Endodermal cell (in vitro differentiated cells): Measurements from ENCODE around the gene DNAJC1. TPM values are rescaled to one million over a fixed set of nuclear protein-coding genes. Genes with fewer than 3 reads are reported as not detected.
A peak's percentile ranks its signal among the peaks of the same experiment; 100 is the strongest.

ENCODE experiments used
- DNase-seq: peaks from one replicate; pipeline ENCODE4 v3.0.0-alpha.2; 2017
- H3K27ac ChIP-seq: 2 replicates; pipeline ENCODE4 v1.5.1; 2013; ENCODE audit warnings: mild to moderate bottlenecking, low read depth, low read length, moderate library complexity
- H3K27me3 ChIP-seq: 2 replicates; pipeline ENCODE4 v1.6.1; 2013; ENCODE audit warnings: mild to moderate bottlenecking, low read length, moderate library complexity; ENCODE audit not compliant: insufficient read depth, control insufficient read depth, poor library complexity, severe bottlenecking
- H3K36me3 ChIP-seq: 2 replicates; pipeline ENCODE4 v1.7.0; 2013; ENCODE audit warnings: mild to moderate bottlenecking, low read length, moderate library complexity; ENCODE audit not compliant: control insufficient read depth, insufficient read depth
- H3K4me1 ChIP-seq: one replicate; pipeline ENCODE4 v1.7.0; 2013; ENCODE audit warnings: low read length; ENCODE audit not compliant: control insufficient read depth, insufficient read depth
- H3K4me3 ChIP-seq: 2 replicates; pipeline ENCODE4 v1.5.1; 2013; ENCODE audit warnings: mild to moderate bottlenecking, low read length, moderate library complexity
- H3K9ac ChIP-seq: 2 replicates; pipeline ENCODE4 v1.6.1; 2013; ENCODE audit warnings: mild to moderate bottlenecking, low read length, moderate library complexity; ENCODE audit not compliant: poor library complexity, severe bottlenecking; ENCODE audit errors: extremely low read depth
- H3K9me3 ChIP-seq: 2 replicates; pipeline ENCODE4 v1.6.1; 2013; ENCODE audit warnings: mild to moderate bottlenecking, low read length, moderate library complexity; ENCODE audit not compliant: control insufficient read depth
- H3K27ac Mint-ChIP-seq: 2 replicates; pipeline ENCODE4 v1.8.0; 2020; ENCODE audit warnings: mixed read lengths
- H3K27me3 Mint-ChIP-seq: 2 replicates; pipeline ENCODE4 v1.8.0; 2021; ENCODE audit warnings: mild to moderate bottlenecking, mixed read lengths; ENCODE audit not compliant: insufficient read depth
- H3K36me3 Mint-ChIP-seq: 2 replicates; pipeline ENCODE4 v1.8.0; 2020; ENCODE audit warnings: low read depth, mixed read lengths
- H3K4me1 Mint-ChIP-seq: 2 replicates; pipeline ENCODE4 v1.8.0; 2020; ENCODE audit warnings: mixed read lengths
- H3K4me3 Mint-ChIP-seq: 2 replicates; pipeline ENCODE4 v1.8.0; 2020; ENCODE audit warnings: mild to moderate bottlenecking, moderate library complexity, mixed read lengths
- H3K9me3 Mint-ChIP-seq: 2 replicates; pipeline ENCODE4 v1.8.0; 2020; ENCODE audit warnings: mild to moderate bottlenecking, mixed read lengths
- CTCF ChIP-seq: fragments of 200-600 bp; sonication (generic); conservative IDR thresholded peaks from 2 replicates; pipeline ENCODE4 v1.5.0; 2021; ENCODE audit warnings: antibody characterized with exemption, mild to moderate bottlenecking
- WGBS, 2 experiments: methylation state at CpG; one replicate each; pipeline versions ENCODE4 v1.1.5 to v1.1.7; 2013; ENCODE audit warnings: missing lambda C conversion rate in 2 of 2, mixed read lengths in 1 of 2; ENCODE audit not compliant: insufficient coverage in 1 of 2, insufficient read length in 1 of 2; 5-methylcytosine and 5-hydroxymethylcytosine counted together
- total RNA-seq, 2 donors: library from RNA; stranded (reverse); fragmentation: NEBNext Ultra II Directional in 1 of 2; extraction: Animal tissue kit (Norgen Biotek cat#: 25700) in 1 of 2; gene quantifications; 2 replicates in 1 of 2; 3 replicates in 1 of 2; pipeline ENCODE4 v1.2.1, GENCODE V29; 2021

The DNAJC1 gene
- total RNA-seq, 2 donors from 2014 or later, result 23.5 to 30.4 TPM

- H3K36me3 Mint-ChIP-seq, result peaks cover 70% of the 10 kb centered on the region
- no peak overlapping the region for H3K27ac Mint-ChIP-seq
These were observed 262.5 kb downstream of the DNAJC1 start for GRCh38 chr10:21740989-21741388.

GRCh38 chr10:21737106-21737505 is 266.4 kb downstream of the DNAJC1 start:
- no peak overlapping the region for H3K27ac ChIP-seq
- H3K27ac Mint-ChIP-seq, result no peak overlapping the region
- H3K9ac ChIP-seq, result no peak overlapping the region
- no peaks in the 10 kb centered on the region for H3K27me3 Mint-ChIP-seq
- TF ChIP-seq CTCF, result no peak
- H3K36me3 ChIP-seq, result peaks cover 92% of the 10 kb centered on the region
- peaks cover 5% of the 10 kb centered on the region for H3K4me1 ChIP-seq
- WGBS, 2 experiments, result 93 to 94% methylated on average over 4 of the region's 4 CpGs
- H3K4me3 Mint-ChIP-seq, result no peak overlapping the region
- DNase-seq, result no peak
- H3K27me3 ChIP-seq, result no peaks in the 10 kb centered on the region
- H3K9me3 ChIP-seq, result no peaks in the 10 kb centered on the region
- no peak overlapping the region for H3K4me3 ChIP-seq
- peaks cover 53% of the 10 kb centered on the region for H3K36me3 Mint-ChIP-seq
- no peaks in the 10 kb centered on the region for H3K9me3 Mint-ChIP-seq
- peaks cover 18% of the 10 kb centered on the region for H3K4me1 Mint-ChIP-seq

More at GRCh38 chr10:21740989-21741388, 262.5 kb downstream of the DNAJC1 start:
- no peaks in the 10 kb centered on the region for H3K27me3 ChIP-seq
- Mint-ChIP-seq H3K27me3 (no peaks in the 10 kb centered on the region), H3K4me1 (peaks cover 12% of the 10 kb centered on the region), H3K4me3 (no peak overlapping the region), H3K9me3 (no peaks in the 10 kb centered on the region)
- H3K9ac ChIP-seq, result no peak overlapping the region
- WGBS, 2 experiments, result 89 to 100% methylated on average over 2 to 4 of the region's 4 CpGs
- H3K4me1 ChIP-seq, result peaks cover 3% of the 10 kb centered on the region
- H3K9me3 ChIP-seq, result no peaks in the 10 kb centered on the region
- no peak overlapping the region for H3K4me3 ChIP-seq
- no peak for TF ChIP-seq CTCF
- no peak for DNase-seq
- peaks cover 90% of the 10 kb centered on the region for H3K36me3 ChIP-seq
- no peak overlapping the region for H3K27ac ChIP-seq

- Histone ChIP-seq H3K36me3 (peaks cover 66% of the 10 kb centered on the region), H3K4me1 (peaks cover 21% of the 10 kb centered on the region), H3K9me3 (no peaks in the 10 kb centered on the region), H3K4me3 (no peak overlapping the region), H3K9ac (no peak overlapping the region), H3K27me3 (no peaks in the 10 kb centered on the region), H3K27ac (no peak overlapping the region)
- DNase-seq, result peak; percentile 46
- H3K9me3 Mint-ChIP-seq, result no peaks in the 10 kb centered on the region
- 58 to 89% methylated on average over 3 to 6 of the region's 6 CpGs for WGBS, 2 experiments
- no peak for TF ChIP-seq CTCF
- H3K4me3 Mint-ChIP-seq, result no peak overlapping the region
- peaks cover 41% of the 10 kb centered on the region for H3K36me3 Mint-ChIP-seq
- no peak overlapping the region for H3K27ac Mint-ChIP-seq
- H3K27me3 Mint-ChIP-seq, result no peaks in the 10 kb centered on the region
- peaks cover 37% of the 10 kb centered on the region for H3K4me1 Mint-ChIP-seq
These were observed 269.8 kb downstream of the DNAJC1 start for GRCh38 chr10:21733710-21734109.
